Cardiac fibroblast (primary cell): ENCODE measurements around the gene CHD9.

Experiments used
- DNase-seq, 2 donors: peaks; one replicate each; pipeline versions ENCODE4 v3.0.0 to v3.0.0-alpha.2; 2010; ENCODE audit warnings: low read depth in 2 of 2
- H3K4me3 ChIP-seq, 2 donors: replicated peaks in 1 of 2; 1 replicate in 1 of 2; 2 replicates in 1 of 2; pipeline ENCODE4 v1.5.1; 2011; ENCODE audit warnings: low read depth in 2 of 2, low read length in 2 of 2, mild to moderate bottlenecking in 2 of 2, moderate library complexity in 1 of 2
- CTCF ChIP-seq: IDR thresholded peaks from one replicate; pipeline ENCODE4 v1.5.1; 2011; ENCODE audit warnings: low read depth, mild to moderate bottlenecking, low read length, inconsistent platforms

Gene CHD9

DNA sequence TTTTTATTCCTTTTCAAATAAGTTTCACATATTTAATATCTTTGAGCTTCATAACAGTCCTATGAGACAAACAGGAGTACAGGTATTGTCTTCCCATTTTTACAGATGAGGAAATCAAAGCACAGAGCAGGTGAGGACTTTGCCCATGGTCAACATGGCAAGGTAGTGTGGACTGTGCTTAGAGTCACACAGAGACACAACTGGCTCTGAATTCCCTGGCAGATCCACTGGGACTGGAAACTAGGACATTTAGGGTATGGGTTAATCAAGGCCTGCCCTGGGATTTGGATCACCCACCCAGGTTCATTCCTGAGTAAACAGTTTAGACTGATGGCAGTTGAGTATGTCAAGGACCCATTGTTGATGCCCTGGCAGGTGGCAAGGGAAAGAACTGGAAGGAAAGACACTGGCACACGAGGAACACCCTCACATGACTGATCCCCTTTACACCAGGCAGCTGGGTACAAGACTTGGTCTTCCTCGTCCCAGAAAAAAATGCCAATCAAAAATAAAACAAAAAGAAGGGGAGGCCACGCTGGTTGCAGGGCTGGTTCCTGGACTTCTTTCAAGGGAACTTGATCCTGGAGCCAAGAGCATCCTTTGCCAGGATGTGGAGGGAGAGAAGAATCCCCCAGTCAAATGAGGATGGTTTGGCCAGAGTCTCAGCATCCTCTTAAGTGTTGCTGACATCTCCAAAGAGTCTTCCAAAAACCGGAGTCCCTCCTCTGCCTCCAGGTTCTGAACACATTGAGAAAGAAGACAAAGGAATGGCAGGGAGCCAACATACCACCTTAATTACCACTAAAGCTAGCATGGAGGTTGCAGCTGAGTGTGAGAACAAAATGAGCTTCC, 34.9 kb downstream of the CHD9 start:
- no peak for TF ChIP-seq CTCF
- peak; percentile 57 to 77 for DNase-seq
- no peak overlapping the region for H3K4me3 ChIP-seq

GRCh38 chr16:53090286-53090590, 35.4 kb downstream of the CHD9 start:
- H3K4me3 ChIP-seq, result no peak overlapping the region
- no peak for TF ChIP-seq CTCF

GRCh38 chr16:53090591-53091411, 36.0 kb downstream of the CHD9 start:
- peak; percentile 99 to 100 for DNase-seq
- no peak for TF ChIP-seq CTCF
- H3K4me3 ChIP-seq, result peak overlapping the region in 1 of 2 donors; percentile 22

More at GRCh38 chr16:53090286-53090590, 35.4 kb downstream of the CHD9 start:
- no peak for DNase-seq

DNA sequence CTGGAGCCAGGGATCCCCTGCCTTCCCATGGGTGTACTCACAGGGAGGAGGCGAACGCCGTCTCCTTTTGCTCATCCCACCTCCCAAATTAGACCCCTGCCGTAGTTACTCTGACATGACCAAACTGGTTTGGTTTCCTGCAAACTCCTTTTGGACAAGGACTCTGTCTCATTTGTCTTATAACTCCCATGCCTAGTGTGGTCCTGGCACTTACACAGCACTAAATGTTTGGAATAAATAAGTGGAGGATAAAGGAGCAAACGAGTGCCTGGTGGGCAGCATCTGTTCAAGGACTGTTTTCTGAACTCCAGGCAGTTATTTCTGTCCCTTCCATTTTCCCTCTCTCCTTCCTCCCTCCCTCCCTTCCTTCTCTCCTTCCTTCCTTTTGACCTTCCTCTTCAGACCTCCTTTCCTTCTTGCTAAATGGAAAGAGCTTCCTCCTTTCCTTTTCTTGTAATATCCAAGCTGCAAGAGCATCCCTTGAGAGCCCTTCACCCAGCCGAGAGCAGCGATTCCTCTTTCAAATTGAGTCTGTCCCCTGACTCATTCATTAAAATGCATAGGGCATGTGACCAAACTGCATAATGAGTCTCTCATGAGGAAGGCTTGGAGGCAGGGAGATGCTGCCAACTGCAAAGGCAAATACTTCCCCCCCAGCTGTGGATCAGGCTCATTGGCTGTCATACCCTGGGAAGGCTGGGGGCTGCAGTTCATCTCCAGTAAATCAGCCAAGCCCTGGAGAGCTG, 36.8 kb downstream of the CHD9 start:
- peak overlapping the region in 1 of 2 donors; percentile 13 for H3K4me3 ChIP-seq
- peak; percentile 90 to 97 for DNase-seq

DNA sequence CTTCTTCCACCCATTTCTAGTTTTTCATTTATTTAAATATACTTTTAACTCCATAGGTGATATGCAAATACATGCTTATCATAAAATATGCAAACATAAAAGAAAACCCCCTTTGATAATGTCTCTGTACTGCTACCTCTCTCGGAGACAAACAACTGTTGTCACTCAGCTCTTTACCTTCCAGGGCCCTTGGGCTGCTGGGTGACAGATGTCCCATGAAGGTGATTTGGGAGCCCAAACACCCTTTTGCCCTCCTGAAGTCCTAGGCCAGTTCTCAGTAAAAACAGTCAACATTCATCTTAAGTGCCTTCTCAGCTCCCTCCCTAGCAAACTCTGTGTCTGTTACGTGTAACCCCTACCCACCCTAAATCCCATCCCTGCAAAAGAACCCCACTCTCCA, 37.5 kb downstream of the CHD9 start:
- no peak overlapping the region for H3K4me3 ChIP-seq
- TF ChIP-seq CTCF, result no peak
- DNase-seq, result no peak

More for the DNA sequence above, 36.8 kb downstream of the CHD9 start:
- TF ChIP-seq CTCF, result no peak

GRCh38 chr16:53093162-53093744, 38.5 kb downstream of the CHD9 start:
- no peak for TF ChIP-seq CTCF
- H3K4me3 ChIP-seq, result no peak overlapping the region
- no peak for DNase-seq
